ENCODE data around the gene UBE2U. TPM values are rescaled to one million over a fixed set of nuclear protein-coding genes. Genes with fewer than 3 reads are reported as not detected.

The UBE2U gene
- total RNA-seq, 1 experiment from 2014 or later, result not detected

DNA sequence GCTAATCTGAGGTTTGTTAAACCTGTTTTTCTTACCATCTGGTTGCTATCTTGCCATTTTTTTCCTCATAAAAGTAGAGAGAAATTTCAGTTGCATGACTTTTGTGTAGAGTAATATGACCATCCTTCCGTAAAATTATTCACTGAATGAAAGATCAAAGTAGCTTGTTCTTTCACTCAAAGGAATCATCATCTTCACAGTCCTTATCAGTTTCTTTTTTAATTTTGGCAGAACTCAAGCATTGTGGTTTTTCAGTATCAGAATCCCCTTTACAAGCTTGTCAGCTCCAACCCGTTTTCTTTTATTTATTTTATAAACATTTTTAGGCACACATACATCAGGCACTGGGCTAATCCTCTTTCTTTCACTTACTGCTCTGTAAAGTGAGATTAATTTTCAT lies 91.7 kb downstream of the UBE2U start:
- TF ChIP-seq EZH2phosphoT487 (IDR thresholded peaks at IDR 0.05; ENCODE audit: borderline replicate concordance) (no peak), ZNF274 (IDR thresholded peaks at IDR 0.05; ENCODE audit: low read depth, low read length) (no peak), CBX3 (IDR thresholded peaks at IDR 0.05; ENCODE audit: low read depth) (no peak), POLR2AphosphoS5 (IDR thresholded peaks at IDR 0.05; ENCODE audit: low read depth, low read length) (no peak), ZFX (IDR thresholded peaks at IDR 0.05) (no peak), FOSL1 (IDR thresholded peaks at IDR 0.05; ENCODE audit: low read depth) (no peak), POLR2A (IDR thresholded peaks at IDR 0.05; ENCODE audit: borderline replicate concordance, extremely low read depth, insufficient read depth, insufficient read length) (no peak), CTCF (IDR thresholded peaks at IDR 0.05 in 2 of 3, conservative IDR thresholded peaks at IDR 0.05 in 1 of 3; ENCODE audit: borderline replicate concordance in 1 of 3, insufficient read depth in 1 of 3, low read depth in 2 of 3, low read length in 2 of 3) (no peak), SIN3A (IDR thresholded peaks at IDR 0.05; ENCODE audit: low read depth) (no peak), CEBPB (IDR thresholded peaks at IDR 0.05; ENCODE audit: low read depth) (no peak), YY1 (IDR thresholded peaks at IDR 0.05; ENCODE audit: extremely low read depth, insufficient replicate concordance, low read depth, low read length) (no peak), SP1 (IDR thresholded peaks at IDR 0.05; ENCODE audit: low read depth) (no peak), MAX (IDR thresholded peaks at IDR 0.05) (no peak), JUND (IDR thresholded peaks at IDR 0.05) (no peak), ELF1 (IDR thresholded peaks at IDR 0.05; ENCODE audit: borderline replicate concordance, low read depth) (no peak), EZH2 (IDR thresholded peaks at IDR 0.05) (no peak), RAD21 (IDR thresholded peaks at IDR 0.05; ENCODE audit: low read depth) (no peak), TCF7L2 (IDR thresholded peaks at IDR 0.05; ENCODE audit: borderline replicate concordance, extremely low read depth, insufficient read depth, insufficient read length) (no peak)
- Histone ChIP-seq H3K36me3 (ENCODE audit: control insufficient read depth in 1 of 2, insufficient read depth in 2 of 2, low read length in 2 of 2) (no peaks in the 10 kb centered on the region), H3K27ac (ENCODE audit: low read depth, low read length) (no peak overlapping the region), H3K9me3 (ENCODE audit: control insufficient read depth in 1 of 2, insufficient read depth in 1 of 2, low read depth in 1 of 2, low read length in 2 of 2) (no peaks in the 10 kb centered on the region), H2AFZ (ENCODE audit: low read depth, low read length, poor library complexity, severe bottlenecking) (no peak overlapping the region), H3K4me2 (ENCODE audit: low read length) (no peak overlapping the region), H3K4me3 (replicated peaks in 1 of 2; ENCODE audit: low read depth in 1 of 2, low read length in 2 of 2) (no peak overlapping the region), H3K9me2 (ENCODE audit: insufficient read depth) (no peaks in the 10 kb centered on the region), H3K79me2 (ENCODE audit: insufficient read depth, low read length) (no peaks in the 10 kb centered on the region), H4K20me1 (ENCODE audit: insufficient read depth) (no peaks in the 10 kb centered on the region), H3K9ac (ENCODE audit: low read length) (no peak overlapping the region), H3K27me3 (ENCODE audit: insufficient read depth, low read length) (no peaks in the 10 kb centered on the region), H3K4me1 (ENCODE audit: control insufficient read depth in 1 of 2, insufficient read depth in 2 of 2, low read length in 2 of 2) (no peaks in the 10 kb centered on the region)
- CTCF ChIA-PET, result no interaction called here
- DNase-seq (ENCODE audit: low read depth, low spot score) (no peak), ATAC-seq (no peak)
- BruUV-seq (replicated peaks), result no TSS peak
- intact Hi-C loops (cut with micrococcal nuclease), result no loop called here
- RAD21 ChIA-PET (ENCODE audit: low non-redundant PET in 1 of 2, low total read pairs in 2 of 2, uncharacterized antibody in 2 of 2, unreplicated experiment in 2 of 2), result no interaction called here
- POLR2A ChIA-PET, result no interaction called here
